GM21825 (cell line): ENCODE data around the gene TUNAR.
"Not testable (repeated sequence)": the region's sequence is repeated elsewhere in the genome, so short reads cannot be mapped to it uniquely, and the experiment has no call there.

Experiments
- ATAC-seq: cut with Tn5 transposase; IDR thresholded peaks from one replicate; pipeline ENCODE4 v1.9.1; 2021; ENCODE audit warnings: mild to moderate bottlenecking, moderate library complexity; ENCODE audit not compliant: unreplicated experiment

Gene TUNAR

DNA sequence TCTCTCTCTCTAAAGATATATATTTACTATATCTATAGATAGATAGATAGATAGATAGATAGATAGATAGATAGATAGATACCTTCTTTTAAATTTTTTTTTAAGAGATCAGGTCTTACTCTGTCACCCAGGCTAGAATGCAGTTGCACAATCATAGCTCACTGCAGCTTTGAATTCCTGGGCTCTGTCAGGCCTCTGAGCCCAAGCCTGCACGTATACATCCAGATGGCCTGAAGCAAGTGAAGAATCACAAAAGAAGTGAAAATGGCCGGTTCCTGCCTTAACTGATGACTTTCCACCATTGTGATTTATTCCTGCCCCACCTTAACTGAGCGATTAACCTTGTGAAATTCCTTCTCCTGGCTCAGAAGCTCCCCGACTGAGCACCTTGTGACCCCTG lies 91.4 kb downstream of the TUNAR start:
- ATAC-seq: not testable (repeated sequence)
